MM.1S (cell line): Measurements from ENCODE around the gene RADIL.

ENCODE experiments used
- EZH2 ChIP-seq: fragments of 300-600 bp; sonication (generic); optimal IDR thresholded peaks from 2 replicates; pipeline ENCODE3; 2017; ENCODE audit warnings: low read depth, mild to moderate bottlenecking, antibody characterized with exemption, low read length, mixed read lengths
- EZH2phosphoT487 ChIP-seq: fragments of 300-600 bp; sonication (generic); IDR thresholded peaks from 2 replicates; pipeline ENCODE4 v1.6.1; 2018; ENCODE audit warnings: antibody characterized with exemption, low read length
- TF ChIP-seq, protein P1 (sequence below): fragments of 300-600 bp; sonication (generic); IDR thresholded peaks from 2 replicates; pipeline ENCODE4 v1.5.1; 2016; ENCODE audit warnings: antibody characterized with exemption, low read length, mixed read lengths

DNA sequence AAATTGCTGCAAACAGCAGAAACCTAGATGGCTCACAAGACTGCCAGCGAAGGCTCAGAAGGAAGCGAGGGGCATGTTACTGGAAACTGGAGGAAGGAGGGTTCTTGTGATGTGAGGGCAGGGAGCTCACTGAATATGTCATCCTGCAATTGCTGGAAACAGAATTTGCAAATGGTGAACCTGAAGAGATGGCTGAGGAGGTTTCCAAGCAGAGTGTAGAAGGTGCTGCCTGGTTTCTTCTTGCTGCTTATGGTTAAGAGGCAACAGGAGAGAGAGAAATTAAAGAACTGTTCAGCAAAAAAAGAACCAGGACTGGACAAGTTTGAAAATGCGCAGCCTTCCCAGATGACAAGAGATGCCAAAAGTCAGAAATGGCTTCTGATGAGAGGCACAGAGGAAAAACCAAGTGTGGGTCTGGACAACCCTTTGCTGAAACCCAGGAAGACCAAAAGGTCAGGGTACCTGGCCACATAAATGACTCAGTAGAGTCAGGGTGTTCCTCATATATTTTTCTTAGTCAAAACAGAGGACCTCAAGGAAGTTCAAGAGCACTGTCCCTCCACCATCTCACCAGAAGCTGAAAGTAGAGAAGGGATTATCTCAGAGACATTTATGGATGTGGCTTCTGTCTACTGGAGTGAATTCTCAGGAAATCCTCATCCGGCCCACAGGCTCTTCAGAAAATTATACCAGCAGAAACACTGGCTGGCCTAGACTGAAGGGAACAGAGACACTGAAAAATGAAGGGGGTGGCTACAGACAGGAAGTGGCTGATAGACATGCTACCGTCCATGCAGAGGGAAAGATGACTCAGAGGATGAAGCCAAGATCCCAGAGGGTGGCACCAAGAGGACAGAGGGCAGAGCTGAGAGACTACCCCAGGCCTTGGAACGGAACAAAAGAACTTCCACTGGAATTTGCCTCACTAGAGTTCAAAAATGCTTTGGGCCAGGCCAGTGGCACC, 31.8 kb downstream of the RADIL start:
- TF ChIP-seq, protein P1, sequence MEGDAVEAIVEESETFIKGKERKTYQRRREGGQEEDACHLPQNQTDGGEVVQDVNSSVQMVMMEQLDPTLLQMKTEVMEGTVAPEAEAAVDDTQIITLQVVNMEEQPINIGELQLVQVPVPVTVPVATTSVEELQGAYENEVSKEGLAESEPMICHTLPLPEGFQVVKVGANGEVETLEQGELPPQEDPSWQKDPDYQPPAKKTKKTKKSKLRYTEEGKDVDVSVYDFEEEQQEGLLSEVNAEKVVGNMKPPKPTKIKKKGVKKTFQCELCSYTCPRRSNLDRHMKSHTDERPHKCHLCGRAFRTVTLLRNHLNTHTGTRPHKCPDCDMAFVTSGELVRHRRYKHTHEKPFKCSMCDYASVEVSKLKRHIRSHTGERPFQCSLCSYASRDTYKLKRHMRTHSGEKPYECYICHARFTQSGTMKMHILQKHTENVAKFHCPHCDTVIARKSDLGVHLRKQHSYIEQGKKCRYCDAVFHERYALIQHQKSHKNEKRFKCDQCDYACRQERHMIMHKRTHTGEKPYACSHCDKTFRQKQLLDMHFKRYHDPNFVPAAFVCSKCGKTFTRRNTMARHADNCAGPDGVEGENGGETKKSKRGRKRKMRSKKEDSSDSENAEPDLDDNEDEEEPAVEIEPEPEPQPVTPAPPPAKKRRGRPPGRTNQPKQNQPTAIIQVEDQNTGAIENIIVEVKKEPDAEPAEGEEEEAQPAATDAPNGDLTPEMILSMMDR, result no peak
- TF ChIP-seq EZH2, result no peak
- TF ChIP-seq EZH2phosphoT487, result no peak
